Measurements from ENCODE around the gene DNAH5.
A peak's percentile ranks its signal among the peaks of the same experiment; 100 is the strongest.

Gene DNAH5

GRCh38 chr5:13700626-13701025 is 243.9 kb downstream of the DNAH5 start:
- DNase-seq: no peak

DNA sequence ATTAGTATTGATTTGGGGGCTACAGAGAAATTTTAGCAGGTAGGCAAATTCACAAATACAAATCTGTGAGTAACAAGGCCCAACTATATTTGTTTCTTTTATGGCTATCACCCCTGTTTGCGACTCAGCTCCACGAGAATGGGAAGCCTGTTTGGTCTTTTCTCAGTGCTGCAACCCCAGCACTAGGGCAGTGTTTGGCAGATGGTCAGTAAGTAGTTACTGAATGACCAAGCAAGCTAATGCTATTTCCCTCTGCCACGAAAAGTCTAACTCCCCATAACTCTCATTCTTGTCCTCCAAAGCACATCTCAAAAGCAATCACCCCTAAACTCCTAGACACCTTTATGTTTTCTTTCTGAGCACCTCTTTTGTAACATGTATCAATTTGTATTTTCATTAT is 245.6 kb downstream of the DNAH5 start:
- no peak for DNase-seq

DNA sequence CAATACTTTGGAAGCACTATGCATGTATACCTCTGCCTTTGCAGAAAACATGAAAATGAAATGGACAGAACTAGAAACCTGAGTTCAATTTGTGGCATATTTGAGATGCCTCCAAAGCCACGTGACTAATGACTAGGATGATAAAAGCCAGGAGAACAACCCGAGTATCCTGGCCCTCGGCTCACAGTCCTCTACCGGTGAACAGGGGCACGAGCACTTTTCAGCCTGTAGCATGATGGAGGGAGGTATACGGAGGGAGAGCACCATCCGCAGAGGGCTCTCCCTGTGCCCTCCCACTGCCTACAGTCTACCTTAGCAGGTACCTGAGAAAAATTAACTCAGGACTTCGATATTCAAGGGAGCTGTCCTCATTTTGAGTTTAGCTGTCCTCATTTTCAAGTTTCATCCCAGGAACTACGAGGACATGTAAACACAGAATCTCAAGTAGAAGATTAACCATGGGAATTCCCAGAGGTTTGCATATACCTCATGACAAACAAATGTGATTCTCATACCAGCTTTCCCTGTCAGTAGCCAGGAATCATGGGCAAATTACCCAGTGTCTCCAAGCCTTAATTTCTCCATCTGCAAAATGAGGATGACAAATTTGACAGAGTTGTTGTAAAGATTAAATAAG is 249.3 kb downstream of the DNAH5 start:
- no peak for DNase-seq

DNA sequence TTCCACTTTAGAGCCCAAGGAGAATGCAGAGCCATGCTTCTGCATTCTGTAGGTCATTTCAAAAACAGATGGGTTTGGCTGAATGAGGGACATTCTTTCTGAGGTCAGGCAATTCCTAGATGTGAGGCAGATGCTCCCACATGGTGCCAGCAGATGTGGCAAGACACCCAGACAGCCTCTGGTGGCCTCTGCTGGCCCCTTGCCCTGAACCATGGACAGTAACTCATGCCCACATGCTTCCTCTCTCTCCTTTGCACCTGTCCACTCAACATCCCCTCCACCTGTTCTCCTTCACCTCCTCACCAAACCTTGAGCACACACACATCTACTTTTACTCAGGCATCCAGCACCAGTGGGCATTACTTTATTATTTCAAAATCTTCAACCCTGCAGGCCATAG is 252.3 kb downstream of the DNAH5 start:
- no peak for DNase-seq

- DNase-seq: no peak
These were observed 268.0 kb downstream of the DNAH5 start for GRCh38 chr5:13676531-13676930.

DNA sequence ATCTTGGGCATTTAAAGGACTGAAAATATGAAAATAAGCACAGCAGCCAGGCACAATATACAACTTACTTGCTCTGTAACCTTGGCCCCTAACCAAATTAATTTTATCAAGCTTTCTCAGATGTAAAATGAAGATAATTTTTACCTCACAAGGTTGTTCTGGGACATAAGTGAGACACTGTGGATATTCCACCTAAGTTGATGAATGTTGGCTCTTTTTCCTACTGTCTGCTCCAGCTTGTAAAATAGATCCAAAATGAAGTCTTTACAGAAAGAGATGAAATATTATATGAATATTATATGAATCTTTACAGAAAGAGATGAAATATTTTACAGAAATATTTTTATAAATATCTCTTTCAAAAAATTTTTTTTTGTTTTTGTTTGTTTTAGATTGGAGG is 270.1 kb downstream of the DNAH5 start:
- no peak for DNase-seq

DNA sequence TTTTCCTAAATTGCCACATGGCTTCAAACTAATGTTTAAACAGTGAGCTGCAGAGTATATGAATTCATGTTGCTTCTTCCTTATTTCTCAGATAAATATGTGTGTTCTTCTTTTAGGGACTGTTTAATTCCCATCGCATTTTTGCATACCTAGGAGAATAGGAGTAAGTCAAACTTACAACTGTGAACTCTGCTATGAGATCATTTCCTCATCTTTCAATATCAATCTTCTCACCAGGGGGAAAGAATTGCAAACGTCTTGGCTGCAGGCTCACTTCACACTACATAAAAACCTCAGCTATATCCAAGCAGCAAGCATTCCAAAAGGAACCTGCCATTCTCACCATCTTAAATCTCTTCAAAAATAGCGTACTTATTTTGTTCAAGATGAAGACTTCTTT is 271.0 kb downstream of the DNAH5 start:
- no peak for DNase-seq

DNA sequence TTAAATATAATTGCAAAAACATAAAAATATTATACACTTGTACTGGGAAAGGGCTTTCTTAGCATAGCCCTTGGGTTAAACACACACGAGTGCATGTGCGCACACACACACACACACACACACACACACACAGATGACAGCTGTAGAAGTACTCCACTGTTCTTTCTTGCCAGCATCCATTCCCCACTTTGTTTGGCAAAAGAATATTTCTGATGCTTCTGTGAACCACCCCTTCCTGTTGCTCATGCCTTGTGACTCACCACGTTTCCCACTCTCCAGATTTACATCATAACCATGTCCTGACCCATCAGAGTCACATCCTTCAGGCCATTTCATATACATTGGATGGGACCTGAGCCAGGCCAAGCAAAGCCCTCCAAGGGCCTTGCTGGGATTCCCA is 280.1 kb downstream of the DNAH5 start:
- no peak for DNase-seq

DNA sequence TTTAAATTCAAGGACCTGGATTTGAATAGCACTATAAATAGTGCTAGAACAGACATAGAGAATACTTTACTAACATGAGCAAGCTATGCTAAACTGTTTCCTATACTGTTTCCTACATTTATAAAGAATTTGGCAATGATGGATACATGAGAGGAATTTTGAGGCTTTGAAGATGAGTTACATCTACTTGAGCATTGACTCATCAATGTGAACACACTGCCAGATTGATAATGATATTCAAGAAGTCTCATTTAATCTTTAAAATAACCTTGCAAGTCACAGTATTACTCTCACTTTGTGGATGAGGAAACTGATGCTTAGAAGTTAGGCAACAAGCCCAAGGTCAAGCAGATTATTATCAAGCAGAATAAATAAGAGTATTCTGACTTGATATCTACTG is 281.9 kb downstream of the DNAH5 start:
- DNase-seq: no peak

DNA sequence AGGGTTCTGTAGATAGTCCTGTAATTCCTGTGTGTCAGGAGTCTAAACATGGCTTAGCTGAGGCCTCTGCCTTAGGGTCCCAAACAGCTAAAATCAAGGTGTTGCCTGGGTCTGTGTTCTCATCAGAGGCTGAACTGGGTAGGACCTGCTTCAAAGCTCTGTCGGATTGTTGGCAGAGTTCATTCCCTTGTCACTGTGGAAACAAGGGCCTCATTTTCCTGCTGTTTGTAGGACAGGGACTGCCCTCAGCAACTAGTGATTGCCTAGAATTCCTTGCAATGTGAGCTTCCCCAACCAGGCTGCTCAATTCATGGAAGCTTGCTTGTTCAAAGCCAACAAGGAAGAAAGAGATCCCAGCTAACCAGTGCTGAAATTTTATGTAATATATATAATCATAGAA is 283.2 kb downstream of the DNAH5 start:
- no peak for DNase-seq

DNA sequence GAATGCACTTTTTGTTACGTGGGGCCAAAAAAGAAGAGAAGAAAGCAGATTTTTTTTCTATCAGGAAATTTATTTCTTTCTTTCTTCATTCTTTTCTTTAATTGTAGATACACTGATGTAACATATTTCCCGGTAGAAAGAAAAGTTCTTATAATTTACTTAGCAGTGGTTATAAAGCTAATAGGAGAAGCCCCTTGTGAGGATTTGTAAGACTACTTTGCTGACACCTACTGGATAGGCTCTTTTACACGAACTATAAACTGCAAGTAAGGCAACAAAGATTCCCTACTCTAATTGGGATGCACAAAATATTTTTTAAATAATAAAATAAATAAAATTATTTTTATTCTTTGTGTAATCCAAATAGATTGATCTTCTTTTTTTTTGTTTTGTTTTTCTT is 284.4 kb downstream of the DNAH5 start:
- no peak for DNase-seq

GRCh38 chr5:13659391-13659790 is 285.1 kb downstream of the DNAH5 start:
- DNase-seq: no peak

DNA sequence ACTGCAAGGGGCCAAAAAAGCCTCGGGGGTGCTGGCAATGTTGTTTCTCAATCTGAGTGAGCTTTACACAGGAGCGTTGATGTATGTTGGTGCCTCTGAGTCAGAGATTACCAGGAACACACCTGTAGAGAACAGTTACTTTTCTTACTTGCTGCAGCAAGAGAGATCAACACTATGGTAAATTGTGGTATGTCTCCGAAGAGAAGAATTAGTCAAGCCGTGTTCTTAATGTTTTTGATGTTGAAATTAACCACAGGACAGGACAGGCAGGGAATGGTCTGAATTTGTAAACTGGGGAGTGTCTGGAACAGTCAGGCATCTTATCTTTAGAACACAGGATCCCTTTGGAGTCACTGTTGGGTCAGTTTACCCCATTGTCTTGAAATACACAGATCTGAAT is 285.7 kb downstream of the DNAH5 start:
- DNase-seq: no peak

DNA sequence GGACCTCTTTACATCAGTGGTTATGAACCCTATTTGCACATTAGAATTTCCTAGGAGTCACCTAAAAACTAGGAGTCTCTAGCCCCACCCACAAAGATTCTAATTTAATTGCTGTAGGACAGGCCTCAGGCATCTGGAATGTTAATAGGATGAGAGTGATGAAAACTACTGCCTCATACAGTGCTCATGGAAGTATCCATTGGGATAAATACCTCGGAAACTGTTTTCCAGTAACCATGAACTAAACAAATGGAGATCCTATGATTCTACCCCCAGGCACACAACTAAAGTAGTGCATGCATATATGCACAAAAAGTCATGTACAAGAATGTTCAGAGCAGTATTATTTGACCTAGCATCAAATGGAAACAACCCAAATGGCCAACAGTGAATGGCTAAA is 286.3 kb downstream of the DNAH5 start:
- DNase-seq: no peak

- DNase-seq: no peak
These were observed 290.8 kb downstream of the DNAH5 start for GRCh38 chr5:13653709-13654108.

DNA sequence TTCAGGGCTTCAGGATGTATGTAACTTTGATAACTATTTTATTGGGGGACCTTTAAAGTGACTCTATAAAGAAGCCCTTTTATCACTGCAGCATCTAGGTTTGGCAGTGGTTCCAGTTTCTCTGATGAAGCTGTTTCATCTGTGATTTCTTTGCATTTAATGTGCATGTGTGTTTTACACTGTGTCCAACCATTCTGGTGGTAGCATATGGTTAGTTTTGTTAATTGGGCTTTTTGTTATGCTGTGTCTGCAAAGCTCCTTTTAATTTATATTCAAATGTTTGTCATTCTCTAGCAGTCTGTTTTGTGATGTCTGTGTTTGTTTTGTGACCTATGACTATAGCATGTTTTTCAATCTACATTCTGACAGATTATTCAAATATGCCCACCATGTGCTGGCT is 294.8 kb downstream of the DNAH5 start:
- DNase-seq: peak; percentile 27

DNA sequence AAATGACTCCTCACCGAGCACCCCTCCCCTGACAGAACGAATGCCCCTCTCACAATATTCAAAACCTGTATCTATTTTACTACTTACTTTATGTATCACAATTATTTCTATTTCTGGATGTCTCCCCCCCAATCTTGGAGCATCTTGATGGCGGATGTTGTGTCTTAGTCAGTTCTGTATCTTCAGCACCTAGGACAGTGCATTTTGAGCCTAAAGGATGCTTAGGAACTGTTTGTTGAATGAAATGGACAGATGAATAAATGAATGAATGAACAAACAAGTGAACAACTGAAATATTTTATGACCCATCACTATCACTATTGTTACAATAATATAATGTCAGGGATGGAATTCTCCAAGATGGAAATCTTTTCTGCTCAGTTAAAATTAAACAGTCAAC is 295.7 kb downstream of the DNAH5 start:
- no peak for DNase-seq

- DNase-seq: no peak
These were observed 300.8 kb downstream of the DNAH5 start for GRCh38 chr5:13643734-13644133.

DNA sequence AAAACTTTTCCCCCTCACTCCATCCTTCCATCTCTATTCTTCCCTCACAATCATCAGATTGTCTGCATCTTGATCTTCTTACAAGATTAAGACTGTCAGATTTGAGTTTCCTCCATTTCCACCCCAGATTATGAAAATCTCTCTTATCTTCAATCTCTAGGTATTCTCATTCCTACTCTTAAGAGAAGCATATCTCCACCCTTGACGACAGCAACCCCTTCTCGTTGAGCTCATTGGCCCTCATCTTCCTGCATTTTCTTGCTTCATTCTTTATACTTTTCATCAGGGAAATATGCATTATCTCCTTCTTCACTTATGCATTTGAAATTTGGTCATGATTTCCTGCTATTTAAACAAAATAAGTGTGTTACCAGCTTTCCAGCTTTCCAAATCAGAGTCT is 301.3 kb downstream of the DNAH5 start:
- no peak for DNase-seq

All from NCI-H1694 (cell line).